Heart right ventricle (tissue), 16 donors: ENCODE results near the gene LRRC51. TPM values are rescaled to one million over a fixed set of nuclear protein-coding genes. Genes with fewer than 3 reads are reported as not detected.
"Not testable (repeated sequence)": the region's sequence is repeated elsewhere in the genome, so short reads cannot be mapped to it uniquely, and the experiment has no call there.

Experiments used
- ATAC-seq, 8 donors: fragments of 200-7000 bp; cut with Tn5 transposase; one replicate each; pipeline ENCODE4 v1.9.1; 2020; ENCODE audit warnings: mild to moderate bottlenecking in 8 of 8, moderate library complexity in 8 of 8, moderate number of reproducible peaks in 1 of 8
- DNase-seq, 2 donors: peaks; one replicate each; pipeline ENCODE4 v3.0.0-alpha.2; 2020
- H3K27ac ChIP-seq, 10 donors: fragments of 200-600 bp; sonication (generic) in 2 of 10; one replicate each; pipeline versions ENCODE4 v1.5.0 to v1.8.0; 2020 to 2022; ENCODE audit warnings: mild to moderate bottlenecking in 3 of 10
- H3K27me3 ChIP-seq, 7 donors: fragments of 200-600 bp; one replicate each; pipeline ENCODE4 v1.8.0; 2021 to 2022; ENCODE audit warnings: mild to moderate bottlenecking in 2 of 7
- H3K36me3 ChIP-seq, 9 donors: fragments of 200-600 bp; sonication (generic) in 1 of 9; one replicate each; pipeline versions ENCODE4 v1.5.0 to v1.8.0; 2020 to 2022; ENCODE audit warnings: mild to moderate bottlenecking in 2 of 9
- H3K4me1 ChIP-seq, 9 donors: fragments of 200-600 bp; sonication (generic) in 1 of 9; one replicate each; pipeline versions ENCODE4 v1.5.0 to v1.8.0; 2020 to 2022; ENCODE audit warnings: mild to moderate bottlenecking in 4 of 9
- H3K4me3 ChIP-seq, 10 donors: fragments of 200-600 bp; sonication (generic) in 2 of 10; one replicate each; pipeline versions ENCODE4 v1.5.0 to v1.8.0; 2020 to 2022; ENCODE audit warnings: mild to moderate bottlenecking in 7 of 10, moderate library complexity in 2 of 10
- H3K9me3 ChIP-seq, 11 donors: fragments of 200-600 bp in 10 of 11; sonication (generic) in 2 of 11; one replicate each; pipeline versions ENCODE4 v1.5.0 to v1.8.0; 2013 to 2022; ENCODE audit warnings: mild to moderate bottlenecking in 2 of 11, control low read depth in 1 of 11, moderate library complexity in 1 of 11
- CTCF ChIP-seq, 9 donors: fragments of 200-600 bp; sonication (generic) in 2 of 9; IDR thresholded peaks; one replicate each; pipeline versions ENCODE4 v1.5.0 to v1.8.0; 2021 to 2022; ENCODE audit warnings: antibody characterized with exemption in 9 of 9, mild to moderate bottlenecking in 5 of 9, moderate library complexity in 1 of 9
- WGBS, 2 donors: extraction: QIAGEN DNeasy Blood & Tissue Kit; methylation state at CpG; one replicate each; pipeline ENCODE4 v1.1.7; 2013; ENCODE audit warnings: inconsistent platforms in 1 of 2; 5-methylcytosine and 5-hydroxymethylcytosine counted together
- intact Hi-C, 10 donors: fragments of 100-400 bp; cut with DNase I; formaldehyde crosslinking; loops; one replicate each; pipeline versions ENCODE4 v1.11.1 to v1.14.2; 2022
- polyA plus RNA-seq, 2 donors: library from polyadenylated mRNA; stranded (reverse); fragments of 200-250 nt; gene quantifications; one replicate each; pipeline ENCODE4 v1.2.3, GENCODE V29; 2013
- total RNA-seq, 10 donors: library from RNA; stranded (reverse); fragmentation: NEBNext Ultra II Directional in 3 of 10; extraction: Animal tissue kit (Norgen Biotek cat#: 25700) in 3 of 10; gene quantifications; one replicate each; pipeline versions ENCODE4 v1.2.1 to v1.2.4, GENCODE V29; 2021 to 2023
- donor health status: Arrhythmogenic right ventricular cardiomyopathy.
- donor health status: ischemic (EF 13 %, LVEDD 7.1; RV severe dilation, severe dysfunction).
- donor health status: healthy with polysubstance abuse.
- donor health status: DM: no; HTN: yes; CAD: no.
- donor health status: DM: no; HTN: no; CAD: no.
- donor health status: ischemic (EF 25% LVEDD 6.9; RV normal size, moderate dysfunction).
- donor health status: ischemic (EF 25% LVEDD 5.7; RV mildly dilated, moderate dysfunction).
- donor health status: healthy.
- donor health status: DM: yes; HTN: yes; CAD: no.
- donor health status: Ischemic cardiomyopathy.
- donor health status: ischemic (EF 35%, LVEDD 5.7; RV mildly dilated, moderate dysfunction).
- donor health status: nonischemic (EF 11% LVEDD 7.7; RV severe dilation, severe dysfunction).
- donor health status: DM: yes; HTN: yes; CAD: no.
- donor health status: PGD.
- donor health status: ischemic (EF 29% LVEDD 5.4; RV normal size, mild dysfunction).
- donor health status: nonischemic (EF 23%, LVEDD 6.1; RV moderate dilation, normal function).

LRRC51 gene
- total and polyA plus RNA-seq, 12 donors = 2.3 to 9.1 (median 4.0) TPM

- peaks cover 0 to 19% (median 0%) of the 10 kb centered on the region in 9 donors for H3K4me1 ChIP-seq
- peaks cover 0 to 9% (median 0%) of the 10 kb centered on the region in 7 donors for H3K27me3 ChIP-seq
- H3K9me3 ChIP-seq = peaks cover 0 to 9% (median 0%) of the 10 kb centered on the region in 11 donors
- TF ChIP-seq CTCF (IDR thresholded peaks at IDR 0.05) = no peak
- DNase-seq (no peak), ATAC-seq (no peak)
- no peak overlapping the region for H3K27ac ChIP-seq
- H3K4me3 ChIP-seq = no peak overlapping the region
- H3K36me3 ChIP-seq = no peaks in the 10 kb centered on the region
- intact Hi-C loops = no loop called here
- WGBS, 2 donors = 53 to 60% methylated on average over 2 of the region's 2 CpGs
Measured at GRCh38 chr11:72127923-72128322, 47.3 kb downstream of the LRRC51 start.

- WGBS, 2 donors = 76 to 87% methylated on average over 3 of the region's 3 CpGs
- intact Hi-C loops = no loop called here
- H3K4me3 ChIP-seq = no peak overlapping the region
- peaks cover 0 to 9% (median 0%) of the 10 kb centered on the region in 7 donors for H3K27me3 ChIP-seq
- no peak for ATAC-seq
- peaks cover 0 to 9% (median 0%) of the 10 kb centered on the region in 11 donors for H3K9me3 ChIP-seq
- no peak overlapping the region for H3K27ac ChIP-seq
- no peak for DNase-seq
- H3K4me1 ChIP-seq = peaks cover 0 to 16% (median 0%) of the 10 kb centered on the region in 9 donors
- H3K36me3 ChIP-seq = no peaks in the 10 kb centered on the region
- no peak for TF ChIP-seq CTCF (IDR thresholded peaks at IDR 0.05)
Measured at GRCh38 chr11:72129381-72129780, 48.7 kb downstream of the LRRC51 start.

GRCh38 chr11:72132646-72133045 lies 52.0 kb downstream of the LRRC51 start:
- Histone ChIP-seq H3K36me3 (no peaks in the 10 kb centered on the region), H3K4me1 (peaks cover 0 to 25% (median 0%) of the 10 kb centered on the region in 9 donors), H3K4me3 (no peak overlapping the region), H3K9me3 (peaks cover 0 to 9% (median 0%) of the 10 kb centered on the region in 11 donors), H3K27ac (peak overlapping the region in 1 of 10 donors; percentile 84), H3K27me3 (peaks cover 0 to 9% (median 0%) of the 10 kb centered on the region in 7 donors)
- no peak for ATAC-seq
- TF ChIP-seq CTCF (IDR thresholded peaks at IDR 0.05) = no peak
- no peak for DNase-seq
- WGBS, 2 donors = 82 to 96% methylated on average over 2 of the region's 2 CpGs
- intact Hi-C loops = no loop called here

GRCh38 chr11:72135473-72135872 lies 54.8 kb downstream of the LRRC51 start, which contains the start of gene FOLR3:
FOLR3 (plus strand) TSS chr11:72135725; CDS start chr11:72135953, 228 bp downstream.
- 83 to 89% methylated on average over 4 of the region's 4 CpGs for WGBS, 2 donors
- peak within 1 kb of the TSS in 1 of 10 donors; percentile 36 for H3K4me3 ChIP-seq
- H3K9me3 ChIP-seq, H3K27me3 ChIP-seq, intact Hi-C loops, DNase-seq, H3K36me3 ChIP-seq: not testable (repeated sequence)
- peak within 1 kb of the TSS in 1 of 10 donors; percentile 84 for H3K27ac ChIP-seq
- peaks cover 0 to 25% (median 0%) of the 10 kb centered on the region in 9 donors for H3K4me1 ChIP-seq
- peak in 2 of 8 donors; percentile 46 to 59 for ATAC-seq
